Duodenal mucosa (tissue), 2 donors: ENCODE measurements around the gene SLC19A2.

Experiments used
- H3K27ac ChIP-seq: one replicate; pipeline ENCODE4 v1.7.0; 2013; ENCODE audit warnings: low read depth, low read length
- H3K27me3 ChIP-seq, 2 donors: one replicate each; pipeline ENCODE4 v1.7.0; 2013; ENCODE audit warnings: low read length in 2 of 2, control low read depth in 1 of 2; ENCODE audit not compliant: insufficient read depth in 2 of 2, control insufficient read depth in 1 of 2
- H3K36me3 ChIP-seq, 2 donors: one replicate each; pipeline ENCODE4 v1.7.0; 2013; ENCODE audit warnings: low read length in 2 of 2, control low read depth in 1 of 2; ENCODE audit not compliant: insufficient read depth in 2 of 2, control insufficient read depth in 1 of 2
- H3K4me1 ChIP-seq, 2 donors: one replicate each; pipeline ENCODE4 v1.7.0; 2013; ENCODE audit warnings: low read length in 2 of 2, control low read depth in 1 of 2; ENCODE audit not compliant: insufficient read depth in 2 of 2, control insufficient read depth in 1 of 2
- H3K4me3 ChIP-seq, 2 donors: one replicate each; pipeline ENCODE4 v1.7.0; 2013; ENCODE audit warnings: low read length in 2 of 2, low read depth in 1 of 2
- H3K9ac ChIP-seq, 2 donors: one replicate each; pipeline ENCODE4 v1.7.0; 2013; ENCODE audit warnings: low read length in 2 of 2, low read depth in 1 of 2
- H3K9me3 ChIP-seq, 2 donors: one replicate each; pipeline ENCODE4 v1.7.0; 2013; ENCODE audit warnings: low read length in 2 of 2, control low read depth in 1 of 2; ENCODE audit not compliant: control insufficient read depth in 1 of 2

Gene SLC19A2

DNA sequence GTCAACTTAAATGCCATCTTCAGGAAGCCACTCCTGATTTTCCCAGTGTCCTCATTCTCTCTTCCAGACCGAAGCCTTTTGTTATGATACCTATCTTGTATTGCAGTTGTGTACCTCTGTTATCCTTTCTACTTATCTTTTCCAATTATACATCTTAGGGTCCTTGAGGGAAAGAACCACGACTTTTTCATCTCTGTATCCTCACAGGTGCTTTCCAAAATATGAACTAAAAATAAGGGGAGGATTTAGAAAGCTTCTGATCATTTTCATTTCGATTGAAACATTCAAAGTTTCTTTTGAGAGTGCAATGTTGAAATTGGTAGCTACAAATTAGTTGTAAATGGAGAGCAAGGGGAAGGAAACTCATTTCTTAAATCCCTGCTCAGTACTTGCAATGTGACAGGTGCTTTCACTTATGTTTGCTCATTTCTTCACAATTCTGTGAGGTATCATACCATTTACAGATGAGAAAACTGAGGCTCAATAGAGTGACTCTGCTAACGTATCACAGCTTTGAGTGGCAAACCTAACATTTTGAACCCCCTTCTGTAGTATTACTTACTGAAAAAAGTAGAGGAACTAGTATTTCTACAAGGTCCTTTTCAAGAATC is 24.2 kb downstream of the SLC19A2 start:
- Histone ChIP-seq H3K4me3 (no peak overlapping the region), H3K4me1 (peaks cover 6 to 7% of the 10 kb centered on the region in 2 donors), H3K9me3 (peaks cover 0 to 10% of the 10 kb centered on the region in 2 donors), H3K27ac (no peak overlapping the region), H3K27me3 (peaks cover 0 to 5% of the 10 kb centered on the region in 2 donors), H3K9ac (no peak overlapping the region), H3K36me3 (peaks cover 0 to 6% of the 10 kb centered on the region in 2 donors)

- Histone ChIP-seq H3K9me3 (peaks cover 0 to 12% of the 10 kb centered on the region in 2 donors), H3K27ac (no peak overlapping the region), H3K27me3 (peaks cover 0 to 5% of the 10 kb centered on the region in 2 donors), H3K36me3 (no peaks in the 10 kb centered on the region), H3K9ac (peak overlapping the region in 1 of 2 donors; percentile 48), H3K4me3 (peak overlapping the region; percentile 55 to 60), H3K4me1 (peaks cover 6 to 7% of the 10 kb centered on the region in 2 donors)
Measured at GRCh38 chr1:169460191-169460833, 25.4 kb downstream of the SLC19A2 start.

DNA sequence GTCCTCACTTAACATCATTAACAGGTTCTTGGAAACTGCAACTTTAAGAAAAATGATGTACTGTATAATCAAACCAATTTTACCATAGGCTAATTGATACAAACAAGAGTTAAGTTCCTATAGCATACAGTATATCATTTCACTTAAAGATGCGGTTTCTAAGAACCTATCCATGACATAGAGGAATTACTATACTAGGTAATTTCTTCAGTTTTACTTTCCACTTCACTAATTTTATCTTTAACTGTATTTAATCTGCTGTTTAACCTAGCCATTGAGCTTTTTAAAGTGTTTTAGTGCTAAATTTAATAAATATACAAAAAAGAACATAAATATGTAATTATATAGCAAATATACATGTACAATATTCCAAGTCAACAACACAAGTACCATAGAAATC is 28.3 kb downstream of the SLC19A2 start:
- no peak overlapping the region for H3K27ac ChIP-seq
- peaks cover 0 to 12% of the 10 kb centered on the region in 2 donors for H3K9me3 ChIP-seq
- H3K4me3 ChIP-seq = no peak overlapping the region
- H3K27me3 ChIP-seq = peaks cover 0 to 5% of the 10 kb centered on the region in 2 donors
- peaks cover 6 to 7% of the 10 kb centered on the region in 2 donors for H3K4me1 ChIP-seq
- H3K36me3 ChIP-seq = no peaks in the 10 kb centered on the region
- H3K9ac ChIP-seq = no peak overlapping the region

- H3K9ac ChIP-seq = no peak overlapping the region
- H3K4me3 ChIP-seq = no peak overlapping the region
- H3K27ac ChIP-seq = no peak overlapping the region
- peaks cover 0 to 5% of the 10 kb centered on the region in 2 donors for H3K27me3 ChIP-seq
- H3K36me3 ChIP-seq = no peaks in the 10 kb centered on the region
- H3K4me1 ChIP-seq = peaks cover 6 to 7% of the 10 kb centered on the region in 2 donors
- peaks cover 0 to 12% of the 10 kb centered on the region in 2 donors for H3K9me3 ChIP-seq
Measured at GRCh38 chr1:169456029-169456428, 29.7 kb downstream of the SLC19A2 start.

DNA sequence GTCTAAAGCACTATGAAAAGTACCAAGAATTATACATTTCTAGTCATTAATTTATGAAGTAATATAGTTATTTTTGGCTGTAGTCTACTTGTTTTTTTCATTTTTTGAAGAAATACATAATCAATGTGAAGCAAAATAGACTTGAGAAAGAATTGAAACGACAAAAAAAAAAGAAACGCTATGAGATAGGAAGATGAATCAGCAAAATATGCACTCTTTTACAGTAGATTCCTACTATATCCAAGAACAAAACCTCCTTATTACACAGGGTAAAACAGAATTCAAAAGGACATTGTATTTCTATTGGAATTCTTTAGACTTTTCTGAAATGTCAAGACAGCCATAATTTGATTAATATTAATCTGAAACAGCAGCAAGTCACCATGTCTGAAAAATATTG is 32.8 kb downstream of the SLC19A2 start:
- H3K4me3 ChIP-seq = no peak overlapping the region
- H3K9ac ChIP-seq = no peak overlapping the region
- no peaks in the 10 kb centered on the region for H3K36me3 ChIP-seq
- no peak overlapping the region for H3K27ac ChIP-seq
- no peaks in the 10 kb centered on the region for H3K4me1 ChIP-seq
- peaks cover 0 to 12% of the 10 kb centered on the region in 2 donors for H3K9me3 ChIP-seq
- H3K27me3 ChIP-seq = no peaks in the 10 kb centered on the region

- H3K9me3 ChIP-seq = no peaks in the 10 kb centered on the region
- H3K9ac ChIP-seq = no peak overlapping the region
Measured at GRCh38 chr1:169451218-169451824, 34.4 kb downstream of the SLC19A2 start.

GRCh38 chr1:169443923-169444322 is 41.8 kb downstream of the SLC19A2 start:
- Histone ChIP-seq H3K9ac (no peak overlapping the region), H3K27ac (no peak overlapping the region), H3K4me3 (no peak overlapping the region), H3K9me3 (no peaks in the 10 kb centered on the region), H3K27me3 (no peaks in the 10 kb centered on the region), H3K4me1 (no peaks in the 10 kb centered on the region), H3K36me3 (no peaks in the 10 kb centered on the region)

More at GRCh38 chr1:169451218-169451824, 34.4 kb downstream of the SLC19A2 start:
- Histone ChIP-seq H3K27me3 (no peaks in the 10 kb centered on the region), H3K4me3 (no peak overlapping the region), H3K4me1 (no peaks in the 10 kb centered on the region), H3K27ac (no peak overlapping the region), H3K36me3 (no peaks in the 10 kb centered on the region)

DNA sequence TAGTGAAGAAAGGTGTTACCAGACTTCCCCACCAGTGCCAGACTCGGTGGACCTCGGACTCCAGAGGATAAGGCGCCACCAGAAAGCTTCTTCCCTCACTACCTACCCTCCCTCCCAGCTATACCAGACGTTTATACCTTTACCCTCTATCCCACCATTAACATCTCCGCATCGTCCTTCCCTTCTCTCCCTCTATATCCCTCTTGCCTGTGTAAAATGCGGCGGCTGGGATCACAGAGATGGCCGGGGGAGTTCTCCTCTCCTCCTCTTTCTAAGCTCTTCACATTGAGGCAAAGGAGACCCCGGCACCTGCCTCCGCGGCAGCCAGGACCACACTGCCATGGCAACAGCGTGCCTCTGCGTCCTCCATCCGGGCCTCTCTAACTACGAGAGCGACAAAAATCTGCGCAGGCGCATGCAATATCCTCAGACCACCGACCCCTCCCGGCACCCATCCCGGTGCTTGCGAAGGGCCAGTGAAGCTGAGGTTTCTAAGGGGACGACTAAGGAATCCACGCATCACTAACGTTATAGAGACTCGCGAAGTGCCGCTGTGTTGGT is 58.6 kb downstream of the SLC19A2 start, which contains the start of gene CCDC181:
Gene CCDC181, minus strand, starts transcription at position 394 of the 561 bp plus-strand sequence. CDS start 2,547 bp downstream, outside the sequence.
- no peaks in the 10 kb centered on the region for H3K36me3 ChIP-seq
- no peaks in the 10 kb centered on the region for H3K4me1 ChIP-seq
- H3K4me3 ChIP-seq = peak within 1 kb of the TSS; percentile 57 to 64
- no peak within 1 kb of the TSS for H3K9ac ChIP-seq
- H3K27ac ChIP-seq = no peak within 1 kb of the TSS
- peaks cover 12 to 16% of the 10 kb centered on the region in 2 donors for H3K27me3 ChIP-seq
- H3K9me3 ChIP-seq = no peaks in the 10 kb centered on the region

GRCh38 chr1:169426174-169426705 is 59.5 kb downstream of the SLC19A2 start:
- H3K4me3 ChIP-seq = no peak overlapping the region
- H3K4me1 ChIP-seq = peaks cover 0 to 3% of the 10 kb centered on the region in 2 donors
- no peak overlapping the region for H3K27ac ChIP-seq
- H3K27me3 ChIP-seq = peaks cover 12 to 16% of the 10 kb centered on the region in 2 donors
- H3K36me3 ChIP-seq = no peaks in the 10 kb centered on the region
- H3K9ac ChIP-seq = no peak overlapping the region
- no peaks in the 10 kb centered on the region for H3K9me3 ChIP-seq
